OCI-M2 (cell line): Measurements from ENCODE around the gene DOK3.

Experiments used
- DNase-seq: peaks from one replicate; lab custom pipeline; 2025; ENCODE audit not compliant: unreplicated experiment; lab: John Stamatoyannopoulos, UW

DOK3 gene

GRCh38 chr5:177509381-177509951, at the start of gene DOK3:
Gene DOK3 (minus strand): TSS chr5:177509826. CDS start chr5:177509540, 286 bp downstream.
- DNase-seq, result peak; percentile 40

- DNase-seq, result no peak
These were observed 48.2 kb upstream of the DOK3 start for GRCh38 chr5:177557796-177558195.

- DNase-seq, result no peak
These were observed 47.5 kb upstream of the DOK3 start for GRCh38 chr5:177557041-177557647.

GRCh38 chr5:177555665-177556064, 46.0 kb upstream of the DOK3 start:
- no peak for DNase-seq

- DNase-seq, result no peak
These were observed 45.6 kb upstream of the DOK3 start for GRCh38 chr5:177555228-177555627.

- peak; percentile 29 for DNase-seq
These were observed 45.0 kb upstream of the DOK3 start, which contains the start of gene FAM193B for GRCh38 chr5:177554474-177555111. Gene FAM193B (minus strand): TSS chr5:177554563. CDS start chr5:177554458, 105 bp downstream.

GRCh38 chr5:177553671-177554429, 44.2 kb upstream of the DOK3 start:
- DNase-seq, result no peak

- DNase-seq, result no peak
These were observed 43.3 kb upstream of the DOK3 start for GRCh38 chr5:177552839-177553455.

- DNase-seq, result no peak
These were observed 40.5 kb upstream of the DOK3 start for GRCh38 chr5:177550122-177550521.

GRCh38 chr5:177548495-177548894, 38.9 kb upstream of the DOK3 start:
- DNase-seq, result no peak

- DNase-seq, result no peak
These were observed 38.1 kb upstream of the DOK3 start for GRCh38 chr5:177547736-177548135.

- DNase-seq, result no peak
These were observed 36.7 kb upstream of the DOK3 start for GRCh38 chr5:177546258-177546741.

GRCh38 chr5:177545487-177546257, 36.0 kb upstream of the DOK3 start:
- no peak for DNase-seq

- DNase-seq, result no peak
These were observed 33.3 kb upstream of the DOK3 start for GRCh38 chr5:177542816-177543465.

- DNase-seq, result no peak
These were observed 30.8 kb upstream of the DOK3 start for GRCh38 chr5:177540438-177540837.

- DNase-seq, result no peak
These were observed 29.8 kb upstream of the DOK3 start for GRCh38 chr5:177539411-177539810.

- no peak for DNase-seq
These were observed 29.2 kb upstream of the DOK3 start for GRCh38 chr5:177538876-177539275.

GRCh38 chr5:177537389-177538361, 28.0 kb upstream of the DOK3 start:
- DNase-seq, result no peak

- DNase-seq, result no peak
These were observed 26.8 kb upstream of the DOK3 start for GRCh38 chr5:177536386-177536785.
